HepG2 (cell line): Measurements from ENCODE around the gene STIP1. TPM values are rescaled to one million over a fixed set of nuclear protein-coding genes. Genes with fewer than 3 reads are reported as not detected.
A peak's percentile ranks its signal among the peaks of the same experiment; 100 is the strongest.

Source experiments
- E2F1 ChIP-seq: sonication (generic); formaldehyde crosslinking; IDR thresholded peaks from 2 replicates; pipeline ENCODE4 v1.5.0; 2020; ENCODE audit warnings: missing genetic modification reagents
- ELF1 ChIP-seq: sonication (generic); formaldehyde crosslinking; IDR thresholded peaks from 2 replicates; pipeline ENCODE4 v1.4.0; 2020; ENCODE audit warnings: missing genetic modification reagents
- ETV5 ChIP-seq: IDR thresholded peaks from 2 replicates; pipeline ENCODE4 v1.6.1; 2018; ENCODE audit warnings: missing biosample characterization, missing genetic modification reagents, inconsistent platforms, borderline replicate concordance
- GLI4 ChIP-seq: sonication (generic); formaldehyde crosslinking; IDR thresholded peaks from 2 replicates; pipeline ENCODE4 v1.5.1; 2020; ENCODE audit warnings: missing genetic modification reagents, mild to moderate bottlenecking, moderate library complexity, borderline replicate concordance
- HOXA5 ChIP-seq: sonication (generic); formaldehyde crosslinking; IDR thresholded peaks from 2 replicates; pipeline ENCODE4 v1.4.0; 2020; ENCODE audit warnings: missing genetic modification reagents
- KLF12 ChIP-seq: sonication (generic); formaldehyde crosslinking; IDR thresholded peaks from 2 replicates; pipeline ENCODE4 v1.4.0; 2020; ENCODE audit warnings: missing genetic modification reagents, borderline replicate concordance
- MAZ ChIP-seq, 2 experiments: sonication (generic) in 1 of 2; formaldehyde crosslinking in 1 of 2; IDR thresholded peaks; 2 replicates each; pipeline versions ENCODE4 v1.5.0 to v1.6.1; 2012 to 2020; ENCODE audit warnings: low read depth in 2 of 2, mild to moderate bottlenecking in 2 of 2, borderline replicate concordance in 1 of 2, improper control_type of control experiment in 1 of 2, low read length in 1 of 2, missing genetic modification reagents in 1 of 2, moderate library complexity in 1 of 2
- NCOA2 ChIP-seq: sonication (generic); formaldehyde crosslinking; IDR thresholded peaks from 2 replicates; pipeline ENCODE4 v1.8.0; 2022; ENCODE audit warnings: inconsistent platforms
- RBM22 ChIP-seq: fragments of 200-400 bp; formaldehyde crosslinking; optimal IDR thresholded peaks from 2 replicates; pipeline ENCODE3; 2017; ENCODE audit warnings: mild to moderate bottlenecking, low read length, moderate library complexity
- RBM39 ChIP-seq: fragments of 200-400 bp; formaldehyde crosslinking; IDR thresholded peaks from one replicate; pipeline ENCODE4 v1.6.1; 2018; ENCODE audit warnings: antibody characterized with exemption, mild to moderate bottlenecking, low read depth, low read length; ENCODE audit not compliant: poor library complexity, severe bottlenecking
- RFXAP ChIP-seq: sonication (generic); formaldehyde crosslinking; IDR thresholded peaks from 2 replicates; pipeline ENCODE4 v1.4.0; 2020; ENCODE audit warnings: missing genetic modification reagents, borderline replicate concordance
- SPEN ChIP-seq: sonication (generic); formaldehyde crosslinking; IDR thresholded peaks from 2 replicates; pipeline ENCODE4 v1.5.1; 2020; ENCODE audit warnings: low read depth, mild to moderate bottlenecking, missing genetic modification reagents
- THYN1 ChIP-seq: sonication (generic); formaldehyde crosslinking; IDR thresholded peaks from 2 replicates; pipeline ENCODE4 v1.8.1; 2023; ENCODE audit warnings: low read depth, mild to moderate bottlenecking, moderate library complexity, missing genetic modification reagents, borderline replicate concordance
- ZFX ChIP-seq: sonication (generic); formaldehyde crosslinking; IDR thresholded peaks from 2 replicates; pipeline ENCODE4 v1.4.0; 2020; ENCODE audit warnings: mild to moderate bottlenecking, low read depth, missing genetic modification reagents, moderate library complexity
- ZIK1 ChIP-seq: sonication (generic); formaldehyde crosslinking; IDR thresholded peaks from 2 replicates; pipeline ENCODE4 v1.5.0; 2020; ENCODE audit warnings: mild to moderate bottlenecking, low read depth, missing genetic modification reagents, borderline replicate concordance
- ZNF224 ChIP-seq: sonication (generic); formaldehyde crosslinking; IDR thresholded peaks from 2 replicates; pipeline ENCODE4 v1.5.0; 2020; ENCODE audit warnings: mild to moderate bottlenecking, missing genetic modification reagents
- ZNF567 ChIP-seq: sonication (generic); formaldehyde crosslinking; IDR thresholded peaks from 2 replicates; pipeline ENCODE4 v1.8.1; 2023; ENCODE audit warnings: mild to moderate bottlenecking, missing genetic modification reagents, borderline replicate concordance
- ZNF598 ChIP-seq: sonication (generic); formaldehyde crosslinking; IDR thresholded peaks from 2 replicates; pipeline ENCODE4 v1.5.1; 2020; ENCODE audit warnings: mild to moderate bottlenecking, missing genetic modification reagents, borderline replicate concordance
- ZNF841 ChIP-seq: sonication (generic); formaldehyde crosslinking; IDR thresholded peaks from 2 replicates; pipeline ENCODE4 v1.8.1; 2023; ENCODE audit warnings: missing genetic modification reagents, borderline replicate concordance
- ZSCAN29 ChIP-seq: sonication (generic); formaldehyde crosslinking; conservative IDR thresholded peaks from 2 replicates; pipeline ENCODE4 v1.4.0; 2020; ENCODE audit warnings: mild to moderate bottlenecking, missing genetic modification reagents
- ZSCAN9 ChIP-seq: IDR thresholded peaks from 2 replicates; pipeline ENCODE4 v1.6.1; 2016; ENCODE audit warnings: borderline replicate concordance
- polyA plus RNA-seq, 8 experiments: library from polyadenylated mRNA; depleted of rRNA in 3 of 8; stranded (reverse) in 7 of 8; unstranded in 1 of 8; fragments of >200 nt; fragmentation: Illumina TruSeq in 4 of 8; extraction: Trizol in 4 of 8; gene quantifications; 2 replicates each; pipeline versions ENCODE4 v1.2.1 to v1.2.3, GENCODE V29; 2011 to 2016; ENCODE audit warnings: low read depth in 4 of 8, missing spikeins in 1 of 8, mixed read lengths in 1 of 8; ENCODE audit not compliant: insufficient read depth in 1 of 8
- total RNA-seq, 5 experiments: library from RNA; depleted of rRNA; stranded (reverse); fragments of >200 nt; fragmentation: Illumina TruSeq; extraction: Trizol; gene quantifications; 2 replicates each; pipeline ENCODE4 v1.2.3, GENCODE V29; 2016; ENCODE audit warnings: low read depth in 1 of 5
- TF ChIP-seq, protein P1 (sequence below): conservative IDR thresholded peaks from 2 replicates; pipeline ENCODE4 v1.6.1; 2018; ENCODE audit warnings: missing genetic modification reagents
- TF ChIP-seq, protein P2 (sequence below): IDR thresholded peaks from 2 replicates; pipeline ENCODE4 v1.6.1; 2018; ENCODE audit warnings: missing genetic modification reagents, mild to moderate bottlenecking, missing compliant biosample characterization
- TF ChIP-seq, protein P3 (sequence below): sonication (generic); formaldehyde crosslinking; IDR thresholded peaks from 2 replicates; pipeline ENCODE4 v1.4.0; 2020; ENCODE audit warnings: missing genetic modification reagents, borderline replicate concordance

The STIP1 gene
- total and polyA plus RNA-seq, 2 of the 13 experiments (the other 11 are each of a cell fraction or from before 2014, with no cell fraction given), result 81.1 to 217 TPM

- peak; percentile 49; the same call in 1 of the 2 replicates for TF ChIP-seq KLF12 (CRISPR knock-in tag)
- 0 out of 2 replicates have a peak, but pooled peaks have one; percentile 32 for TF ChIP-seq ZIK1 (CRISPR knock-in tag)
- TF ChIP-seq NCOA2 (CRISPR knock-in tag), result 0 out of 2 replicates have a peak, but pooled peaks have one; percentile 15
- TF ChIP-seq MAZ (IDR thresholded peaks at IDR 0.05; ENCODE audit: borderline replicate concordance, low read depth, low read length), result no peak
- TF ChIP-seq MAZ (CRISPR knock-in tag; IDR thresholded peaks at IDR 0.05; ENCODE audit: low read depth), result no peak
- no peak for TF ChIP-seq ZSCAN9 (CRISPR knock-in tag)
- no peak; the same call in 1 of the 2 replicates for TF ChIP-seq E2F1 (CRISPR knock-in tag)
- peak; percentile 81 for TF ChIP-seq ZFX
- no peak for TF ChIP-seq RBM22
- TF ChIP-seq, protein P1, sequence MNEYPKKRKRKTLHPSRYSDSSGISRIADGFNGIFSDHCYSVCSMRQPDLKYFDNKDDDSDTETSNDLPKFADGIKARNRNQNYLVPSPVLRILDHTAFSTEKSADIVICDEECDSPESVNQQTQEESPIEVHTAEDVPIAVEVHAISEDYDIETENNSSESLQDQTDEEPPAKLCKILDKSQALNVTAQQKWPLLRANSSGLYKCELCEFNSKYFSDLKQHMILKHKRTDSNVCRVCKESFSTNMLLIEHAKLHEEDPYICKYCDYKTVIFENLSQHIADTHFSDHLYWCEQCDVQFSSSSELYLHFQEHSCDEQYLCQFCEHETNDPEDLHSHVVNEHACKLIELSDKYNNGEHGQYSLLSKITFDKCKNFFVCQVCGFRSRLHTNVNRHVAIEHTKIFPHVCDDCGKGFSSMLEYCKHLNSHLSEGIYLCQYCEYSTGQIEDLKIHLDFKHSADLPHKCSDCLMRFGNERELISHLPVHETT, result 0 out of 2 replicates have a peak, but pooled peaks have one; percentile 33
- TF ChIP-seq ZNF598, result 0 out of 2 replicates have a peak, but pooled peaks have one; percentile 25
- no peak for TF ChIP-seq ZNF841 (CRISPR knock-in tag)
- TF ChIP-seq, protein P2, sequence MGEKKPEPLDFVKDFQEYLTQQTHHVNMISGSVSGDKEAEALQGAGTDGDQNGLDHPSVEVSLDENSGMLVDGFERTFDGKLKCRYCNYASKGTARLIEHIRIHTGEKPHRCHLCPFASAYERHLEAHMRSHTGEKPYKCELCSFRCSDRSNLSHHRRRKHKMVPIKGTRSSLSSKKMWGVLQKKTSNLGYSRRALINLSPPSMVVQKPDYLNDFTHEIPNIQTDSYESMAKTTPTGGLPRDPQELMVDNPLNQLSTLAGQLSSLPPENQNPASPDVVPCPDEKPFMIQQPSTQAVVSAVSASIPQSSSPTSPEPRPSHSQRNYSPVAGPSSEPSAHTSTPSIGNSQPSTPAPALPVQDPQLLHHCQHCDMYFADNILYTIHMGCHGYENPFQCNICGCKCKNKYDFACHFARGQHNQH (CRISPR knock-in tag), result 0 out of 2 replicates have a peak, but pooled peaks have one; percentile 10
- TF ChIP-seq, protein P3, sequence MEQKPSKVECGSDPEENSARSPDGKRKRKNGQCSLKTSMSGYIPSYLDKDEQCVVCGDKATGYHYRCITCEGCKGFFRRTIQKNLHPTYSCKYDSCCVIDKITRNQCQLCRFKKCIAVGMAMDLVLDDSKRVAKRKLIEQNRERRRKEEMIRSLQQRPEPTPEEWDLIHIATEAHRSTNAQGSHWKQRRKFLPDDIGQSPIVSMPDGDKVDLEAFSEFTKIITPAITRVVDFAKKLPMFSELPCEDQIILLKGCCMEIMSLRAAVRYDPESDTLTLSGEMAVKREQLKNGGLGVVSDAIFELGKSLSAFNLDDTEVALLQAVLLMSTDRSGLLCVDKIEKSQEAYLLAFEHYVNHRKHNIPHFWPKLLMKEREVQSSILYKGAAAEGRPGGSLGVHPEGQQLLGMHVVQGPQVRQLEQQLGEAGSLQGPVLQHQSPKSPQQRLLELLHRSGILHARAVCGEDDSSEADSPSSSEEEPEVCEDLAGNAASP (CRISPR knock-in tag), result peak; percentile 57; the same call in 1 of the 2 replicates
- TF ChIP-seq GLI4, result 0 out of 2 replicates have a peak, but pooled peaks have one; percentile 55
- 0 out of 2 replicates have a peak, but pooled peaks have one; percentile 46 for TF ChIP-seq RFXAP (CRISPR knock-in tag)
- peak; percentile 49; the same call in 1 of the 2 replicates for TF ChIP-seq ETV5
- 0 out of 2 replicates have a peak, but pooled peaks have one; percentile 73 for TF ChIP-seq ZNF224 (CRISPR knock-in tag)
- TF ChIP-seq ZSCAN29 (CRISPR knock-in tag), result no peak
- TF ChIP-seq RBM39, result peak; percentile 64
- no peak for TF ChIP-seq THYN1 (CRISPR knock-in tag)
- 0 out of 2 replicates have a peak, but pooled peaks have one; percentile 25 for TF ChIP-seq HOXA5
- peak; percentile 11; the same call in 1 of the 2 replicates for TF ChIP-seq SPEN (CRISPR knock-in tag)
- TF ChIP-seq ELF1 (CRISPR knock-in tag), result peak; percentile 46
- TF ChIP-seq ZNF567 (CRISPR knock-in tag), result 0 out of 2 replicates have a peak, but pooled peaks have one; percentile 21
These were observed 40.6 kb downstream of the STIP1 start (continued) for GRCh38 chr11:64226507-64227051.
